Calu3 (cell line): ENCODE results near the gene HDAC4. TPM values are rescaled to one million over a fixed set of nuclear protein-coding genes. Genes with fewer than 3 reads are reported as not detected.

ENCODE experiments used
- BruUV-seq: library from RNA; stranded (reverse); fragments of 400-500 nt; replicated peaks from 2 replicates; lab custom pipeline; 2021; lab: Mats Ljungman, UMichigan
- CTCF ChIA-PET: fragments of 300-600 bp; sonication (Branson Sonifier 250); formaldehyde crosslinking; loops from one replicate; lab custom pipeline; 2022; ENCODE audit warnings: antibody characterized with exemption; lab: Charles Lee
- DNase-seq: peaks from one replicate; pipeline ENCODE4 v3.0.0; 2022
- H3K27ac Mint-ChIP-seq: one replicate; pipeline ENCODE4 v1.8.0; 2022; ENCODE audit warnings: mixed read lengths; ENCODE audit not compliant: unreplicated experiment
- H3K27me3 Mint-ChIP-seq: one replicate; pipeline ENCODE4 v1.8.0; 2022; ENCODE audit warnings: mixed read lengths; ENCODE audit not compliant: unreplicated experiment
- H3K36me3 Mint-ChIP-seq: one replicate; pipeline ENCODE4 v1.8.0; 2022; ENCODE audit warnings: mild to moderate bottlenecking, moderate library complexity, mixed read lengths; ENCODE audit not compliant: insufficient read depth, unreplicated experiment
- H3K4me1 Mint-ChIP-seq: one replicate; pipeline ENCODE4 v1.8.0; 2022; ENCODE audit warnings: mild to moderate bottlenecking, low read depth, mixed read lengths; ENCODE audit not compliant: unreplicated experiment
- H3K4me3 Mint-ChIP-seq: one replicate; pipeline ENCODE4 v1.8.0; 2022; ENCODE audit warnings: mild to moderate bottlenecking, low read depth, moderate library complexity, mixed read lengths; ENCODE audit not compliant: unreplicated experiment
- H3K9me3 Mint-ChIP-seq: one replicate; pipeline ENCODE4 v1.8.0; 2022; ENCODE audit warnings: low read depth, mixed read lengths; ENCODE audit not compliant: unreplicated experiment
- CTCF ChIP-seq: fragments of 200-600 bp; IDR thresholded peaks from one replicate; pipeline ENCODE4 v1.8.0; 2022; ENCODE audit warnings: antibody characterized with exemption; ENCODE audit not compliant: unreplicated experiment
- intact Hi-C: fragments of 100-400 bp; cut with micrococcal nuclease; formaldehyde crosslinking; loops from one replicate; pipeline ENCODE4 v1.10.0; 2022; ENCODE audit not compliant: unreplicated experiment
- total RNA-seq: library from RNA; stranded (reverse); gene quantifications from 2 replicates; pipeline ENCODE4 v1.2.3, GENCODE V29; 2022

Gene HDAC4
- total RNA-seq, 1 experiment from 2014 or later, result 39.6 TPM

- H3K9me3 Mint-ChIP-seq, result no peaks in the 10 kb centered on the region
- BruUV-seq, result no TSS peak
- intact Hi-C loops, result loop anchor here (10.0 kb wide), 1 partner anchor 130 kb away; no protein-coding TSS in a partner anchor
- CTCF ChIA-PET, result no interaction called here
- DNase-seq, result peak; percentile 22
- H3K4me1 Mint-ChIP-seq, result peaks cover 37% of the 10 kb centered on the region
- H3K27ac Mint-ChIP-seq, result peak overlapping the region; percentile 82
- no peak for TF ChIP-seq CTCF
- H3K4me3 Mint-ChIP-seq, result peak overlapping the region; percentile 47
- H3K36me3 Mint-ChIP-seq, result peaks cover 5% of the 10 kb centered on the region
- no peaks in the 10 kb centered on the region for H3K27me3 Mint-ChIP-seq
These were observed 135.8 kb downstream of the HDAC4 start for GRCh38 chr2:239264838-239265651.

GRCh38 chr2:239264492-239264837 is 136.4 kb downstream of the HDAC4 start:
- Mint-ChIP-seq H3K36me3 (peaks cover 5% of the 10 kb centered on the region), H3K27ac (no peak overlapping the region), H3K9me3 (no peaks in the 10 kb centered on the region), H3K4me3 (no peak overlapping the region), H3K27me3 (no peaks in the 10 kb centered on the region), H3K4me1 (peaks cover 36% of the 10 kb centered on the region)
- DNase-seq, result no peak
- BruUV-seq, result no TSS peak
- intact Hi-C loops, result loop anchor here (10.0 kb wide), 1 partner anchor 130 kb away; no protein-coding TSS in a partner anchor
- no peak for TF ChIP-seq CTCF
- CTCF ChIA-PET, result no interaction called here

GRCh38 chr2:239263669-239264491 is 136.9 kb downstream of the HDAC4 start:
- Mint-ChIP-seq H3K4me3 (no peak overlapping the region), H3K4me1 (peaks cover 30% of the 10 kb centered on the region), H3K27me3 (no peaks in the 10 kb centered on the region), H3K36me3 (peaks cover 5% of the 10 kb centered on the region), H3K27ac (no peak overlapping the region), H3K9me3 (no peaks in the 10 kb centered on the region)
- no peak for TF ChIP-seq CTCF
- intact Hi-C loops, result loop anchor here (10.0 kb wide), 1 partner anchor 131 kb away; no protein-coding TSS in a partner anchor
- DNase-seq, result no peak
- no TSS peak for BruUV-seq
- CTCF ChIA-PET, result no interaction called here

GRCh38 chr2:239263231-239263630 is 137.6 kb downstream of the HDAC4 start:
- BruUV-seq, result no TSS peak
- Mint-ChIP-seq H3K27me3 (no peaks in the 10 kb centered on the region), H3K27ac (no peak overlapping the region)

More at GRCh38 chr2:239263231-239263630, 137.6 kb downstream of the HDAC4 start:
- no peak for TF ChIP-seq CTCF
- intact Hi-C loops, result loop anchor here (10.0 kb wide), 1 partner anchor 132 kb away; no protein-coding TSS in a partner anchor
- Mint-ChIP-seq H3K4me3 (no peak overlapping the region), H3K4me1 (peaks cover 24% of the 10 kb centered on the region), H3K36me3 (peaks cover 5% of the 10 kb centered on the region), H3K9me3 (no peaks in the 10 kb centered on the region)
- DNase-seq, result no peak
- CTCF ChIA-PET, result no interaction called here
